ENCODE results near the gene ACTR1B. TPM values are rescaled to one million over a fixed set of nuclear protein-coding genes. Genes with fewer than 3 reads are reported as not detected.

ACTR1B gene
- total and polyA plus RNA-seq, 2 donors (not counting 3 experiments of a cell fraction or from before 2014, with no cell fraction given): 49.8 to 60.9 TPM

GRCh38 chr2:97663626-97663961 is 250 bp downstream of the ACTR1B start:
- H3K79me2 ChIP-seq (ENCODE audit: control insufficient read depth, insufficient read depth, low read length): peaks cover 13% of the 10 kb centered on the region
- DNase-seq (ENCODE audit: low read depth, low spot score): no peak
- H3K27me3 ChIP-seq (ENCODE audit: control insufficient read depth in 2 of 2, insufficient read depth in 2 of 2, low read length in 2 of 2): no peaks in the 10 kb centered on the region
- no TSS peak for BruUV-seq (replicated peaks)
- H4K20me1 ChIP-seq (replicated peaks; ENCODE audit: control insufficient read depth, extremely low read depth, insufficient read depth, low read length): no peaks in the 10 kb centered on the region
- peak overlapping the region; percentile 79 for H3K4me2 ChIP-seq (ENCODE audit: insufficient read depth, low read length)
- peaks cover 18% of the 10 kb centered on the region for H3K4me1 ChIP-seq (ENCODE audit: control insufficient read depth, extremely low read depth, insufficient read depth, low read length)
- no peaks in the 10 kb centered on the region for H3K9me1 ChIP-seq (replicated peaks; ENCODE audit: control insufficient read depth, extremely low read depth, insufficient read depth, low read length)
- dilution Hi-C loops (cut with MboI; ENCODE audit: extremely low pct_ligation_motif_present, low sequenced_read_pairs): no loop called here
- CTCF ChIA-PET: interaction anchor here (1.0 to 6.3 kb wide), 15 partner anchors 9 to 721 kb away, joined by 3 to 126 read pairs (median 5); partner anchors contain the start of gene COX5B
- FAIRE-seq: no peak
- H3K27ac ChIP-seq (ENCODE audit: insufficient read depth, low read depth, low read length): peak overlapping the region; percentile 82
- POLR2A ChIA-PET: interaction anchor here (0.6 to 3.9 kb wide), 5 partner anchors 13 to 811 kb away, joined by 3 to 38 read pairs (median 6); partner anchors contain the start of gene COX5B
- peak overlapping the region; percentile 65 to 83 (median 78) for H3K4me3 ChIP-seq (replicated peaks in 1 of 3; ENCODE audit: insufficient read depth in 1 of 3, low read depth in 1 of 3, low read length in 3 of 3)
- peak overlapping the region; percentile 78 for H3K9ac ChIP-seq (replicated peaks; ENCODE audit: extremely low read depth, insufficient read depth, low read length)
- intact Hi-C loops (cut with micrococcal nuclease): no loop called here
- TF ChIP-seq JUN (IDR thresholded peaks at IDR 0.05; ENCODE audit: borderline replicate concordance, insufficient read depth, insufficient read length, low read depth): no peak
- no peak for TF ChIP-seq MYC (IDR thresholded peaks at IDR 0.05; ENCODE audit: low read depth, low read length)
- TF ChIP-seq FOS (IDR thresholded peaks at IDR 0.05; ENCODE audit: borderline replicate concordance, insufficient read depth, low read length): no peak
- no peak for TF ChIP-seq GATA2 (IDR thresholded peaks at IDR 0.05; ENCODE audit: insufficient read depth, insufficient read length, low read depth, low read length)
- no peak for TF ChIP-seq CTCF (IDR thresholded peaks at IDR 0.05; ENCODE audit: extremely low read depth in 1 of 2, insufficient read depth in 1 of 2, low read depth in 1 of 2, low read length in 2 of 2)
- peak overlapping the region; percentile 4 for H2AFZ ChIP-seq (ENCODE audit: low read depth, low read length)
- no peaks in the 10 kb centered on the region for H3K9me3 ChIP-seq (replicated peaks; ENCODE audit: control insufficient read depth, insufficient read depth, low read length)
- peaks cover 0 to 2% of the 10 kb centered on the region in 2 experiments for H3K36me3 ChIP-seq (ENCODE audit: control insufficient read depth in 2 of 2, extremely low read depth in 1 of 2, insufficient read depth in 2 of 2, low read length in 2 of 2)
